AG04450 (cell line): ENCODE measurements around the gene VTCN1. TPM values are rescaled to one million over a fixed set of nuclear protein-coding genes. Genes with fewer than 3 reads are reported as not detected.

Source experiments
- CTCF ChIA-PET: fragments of 300-600, 350-600 bp; formaldehyde crosslinking; extraction: SDS; loops from one replicate; lab custom pipeline; 2022; ENCODE audit warnings: antibody characterized with exemption, inconsistent platforms; lab: Charles Lee
- POLR2A ChIA-PET: fragments of 350-600 bp; formaldehyde crosslinking; extraction: SDS; loops from one replicate; lab custom pipeline; 2021; ENCODE audit warnings: antibody characterized with exemption, inconsistent platforms; lab: Yijun Ruan, JAX
- DNase-seq: peaks from one replicate; pipeline ENCODE4 v3.0.0-alpha.2; 2011; ENCODE audit warnings: low read depth, low spot score
- H3K27ac ChIP-seq: one replicate; pipeline ENCODE4 v1.5.1; 2012; ENCODE audit warnings: low read depth, low read length, control low read depth
- H3K27me3 ChIP-seq: one replicate; pipeline ENCODE4 v1.6.0; 2012; ENCODE audit warnings: low read length; ENCODE audit not compliant: control insufficient read depth, insufficient read depth
- H3K4me3 ChIP-seq: 2 replicates; pipeline ENCODE4 v1.5.1; 2011; ENCODE audit warnings: mild to moderate bottlenecking, low read depth, low read length, control low read depth
- H3K9me3 ChIP-seq: 2 replicates; pipeline ENCODE4 v1.5.1; 2012; ENCODE audit warnings: low read length; ENCODE audit not compliant: control insufficient read depth, insufficient read depth
- polyA plus RNA-seq: library from polyadenylated mRNA; depleted of rRNA; stranded (reverse); fragments of >200 nt; gene quantifications from 2 replicates; pipeline ENCODE4 v1.2.3, GENCODE V29; 2011
- TF ChIP-seq, protein P1 (sequence below): IDR thresholded peaks from 2 replicates; pipeline ENCODE4 v1.5.1; 2011; ENCODE audit warnings: low read depth, low read length, control low read depth, inconsistent platforms

VTCN1 gene
- polyA plus RNA-seq, 1 experiment = not detected

DNA sequence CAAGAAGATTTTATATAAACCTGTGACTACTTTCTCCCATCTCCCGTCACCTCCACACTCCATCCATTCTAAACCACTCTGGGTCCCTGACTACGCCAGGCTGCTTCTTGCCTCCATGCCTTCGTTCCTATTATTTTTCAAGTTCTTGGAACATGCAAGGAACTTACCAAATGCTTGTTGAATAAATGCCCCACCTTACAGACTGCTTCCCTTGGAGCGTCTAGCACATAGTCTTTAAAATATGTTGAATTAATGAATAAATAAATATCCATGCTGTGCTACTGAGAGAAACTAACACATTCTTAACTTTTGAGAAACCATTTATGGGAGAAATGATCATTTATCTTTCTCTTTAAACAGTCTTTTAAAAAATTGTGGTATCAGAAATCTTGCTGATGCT lies 27.6 kb downstream of the VTCN1 start:
- H3K4me3 ChIP-seq = no peak overlapping the region
- ChIA-PET POLR2A (no interaction called here), CTCF (no interaction called here)
- no peak overlapping the region for H3K27ac ChIP-seq
- H3K9me3 ChIP-seq = no peaks in the 10 kb centered on the region
- TF ChIP-seq, protein P1, sequence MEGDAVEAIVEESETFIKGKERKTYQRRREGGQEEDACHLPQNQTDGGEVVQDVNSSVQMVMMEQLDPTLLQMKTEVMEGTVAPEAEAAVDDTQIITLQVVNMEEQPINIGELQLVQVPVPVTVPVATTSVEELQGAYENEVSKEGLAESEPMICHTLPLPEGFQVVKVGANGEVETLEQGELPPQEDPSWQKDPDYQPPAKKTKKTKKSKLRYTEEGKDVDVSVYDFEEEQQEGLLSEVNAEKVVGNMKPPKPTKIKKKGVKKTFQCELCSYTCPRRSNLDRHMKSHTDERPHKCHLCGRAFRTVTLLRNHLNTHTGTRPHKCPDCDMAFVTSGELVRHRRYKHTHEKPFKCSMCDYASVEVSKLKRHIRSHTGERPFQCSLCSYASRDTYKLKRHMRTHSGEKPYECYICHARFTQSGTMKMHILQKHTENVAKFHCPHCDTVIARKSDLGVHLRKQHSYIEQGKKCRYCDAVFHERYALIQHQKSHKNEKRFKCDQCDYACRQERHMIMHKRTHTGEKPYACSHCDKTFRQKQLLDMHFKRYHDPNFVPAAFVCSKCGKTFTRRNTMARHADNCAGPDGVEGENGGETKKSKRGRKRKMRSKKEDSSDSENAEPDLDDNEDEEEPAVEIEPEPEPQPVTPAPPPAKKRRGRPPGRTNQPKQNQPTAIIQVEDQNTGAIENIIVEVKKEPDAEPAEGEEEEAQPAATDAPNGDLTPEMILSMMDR = no peak
- DNase-seq = no peak
- H3K27me3 ChIP-seq = no peaks in the 10 kb centered on the region

DNA sequence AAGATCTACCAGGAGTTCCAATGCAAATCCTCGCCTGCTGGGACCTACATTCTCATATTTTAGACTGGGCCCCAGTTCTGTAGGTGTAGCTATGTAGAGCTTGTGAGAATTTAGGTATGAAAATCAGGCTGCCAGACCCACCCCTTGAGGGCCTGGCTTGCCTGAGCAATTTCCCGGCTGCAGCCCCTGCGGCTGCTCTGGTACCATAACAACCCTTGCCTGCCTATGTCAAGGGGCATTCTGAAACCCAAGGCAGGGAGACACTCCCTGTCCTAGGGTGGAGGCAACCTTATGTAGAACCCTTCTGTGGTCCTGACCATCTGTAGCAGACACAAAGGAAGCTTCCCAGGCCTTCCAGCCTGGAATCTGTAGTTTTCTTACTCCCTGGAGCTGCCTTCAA lies 28.4 kb downstream of the VTCN1 start:
- H3K4me3 ChIP-seq = no peak overlapping the region
- H3K27me3 ChIP-seq = no peaks in the 10 kb centered on the region
- no peak overlapping the region for H3K27ac ChIP-seq
- POLR2A ChIA-PET = interaction anchor here (1.1 kb wide), 1 partner anchor 40 kb away, joined by 3 read pairs; no protein-coding TSS in a partner anchor
- TF ChIP-seq, protein P1 = no peak
- no peak for DNase-seq
- CTCF ChIA-PET = interaction anchor here (1.5 kb wide), 1 partner anchor 54 kb away, joined by 6 read pairs; no protein-coding TSS in a partner anchor
- H3K9me3 ChIP-seq = no peaks in the 10 kb centered on the region

DNA sequence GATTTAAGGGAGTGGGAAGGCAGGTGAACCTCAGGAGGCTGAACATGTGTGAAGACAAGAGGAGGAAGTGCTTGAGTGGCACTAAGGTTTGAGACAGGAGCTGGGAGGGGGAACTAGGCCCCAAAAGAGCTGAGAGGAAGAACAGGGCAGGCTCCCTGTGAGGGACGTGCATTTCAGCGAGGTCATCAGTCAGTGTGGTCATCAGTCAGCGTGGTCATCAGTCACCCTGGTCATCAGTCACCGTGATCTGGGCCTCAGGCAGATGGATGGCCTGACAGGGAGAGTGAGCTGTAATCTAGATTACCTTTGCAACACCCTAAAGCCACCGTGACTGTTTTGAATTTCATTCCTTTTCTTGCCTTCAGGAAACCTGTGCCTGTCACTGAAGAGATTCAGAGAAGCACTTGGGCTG lies 29.1 kb downstream of the VTCN1 start:
- ChIA-PET CTCF (interaction anchor here (1.5 kb wide), 1 partner anchor 53 kb away, joined by 6 read pairs; no protein-coding TSS in a partner anchor), POLR2A (interaction anchor here (1.1 kb wide), 1 partner anchor 39 kb away, joined by 3 read pairs; no protein-coding TSS in a partner anchor)
- TF ChIP-seq, protein P1 = no peak
- Histone ChIP-seq H3K4me3 (no peak overlapping the region), H3K27ac (no peak overlapping the region), H3K9me3 (no peaks in the 10 kb centered on the region), H3K27me3 (no peaks in the 10 kb centered on the region)
- DNase-seq = no peak

DNA sequence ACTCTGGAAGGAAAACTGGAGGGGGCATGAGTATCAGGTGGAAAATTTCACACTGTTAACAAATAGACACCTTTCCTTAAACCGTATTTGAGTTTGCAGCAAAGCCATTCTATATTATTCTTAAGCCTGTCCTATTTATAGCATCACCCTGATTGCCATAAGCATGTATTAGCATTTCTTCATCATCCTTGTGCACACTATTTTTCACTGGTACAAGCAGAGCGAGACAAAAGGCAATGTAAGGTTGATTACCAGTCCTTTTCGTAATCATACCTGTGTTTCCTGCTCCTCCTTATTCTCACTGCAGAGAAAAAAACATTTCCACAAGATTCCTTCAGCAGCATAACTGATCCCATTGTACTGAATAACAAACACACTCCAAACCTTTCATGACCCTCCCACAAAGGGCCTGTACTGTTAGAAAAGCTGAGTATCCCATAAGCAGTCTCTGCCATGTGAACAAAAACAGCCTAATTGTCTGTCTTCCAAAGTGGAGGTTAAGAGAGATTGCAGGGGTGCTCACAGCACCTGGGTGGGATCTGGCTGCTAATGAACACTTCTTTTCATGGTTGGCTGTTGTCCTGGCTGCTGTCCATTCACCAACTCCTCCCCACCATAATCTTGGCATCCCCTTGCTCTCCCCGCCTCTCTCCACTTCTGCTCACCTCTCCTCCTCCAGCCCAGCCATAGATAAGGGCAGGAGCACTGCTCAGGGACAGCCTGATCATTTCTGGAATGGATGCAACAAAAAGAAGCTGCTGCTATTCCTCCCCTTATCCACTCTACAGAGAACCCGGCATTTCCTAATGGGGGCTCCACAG lies 30.4 kb downstream of the VTCN1 start:
- TF ChIP-seq, protein P1 = no peak
- POLR2A ChIA-PET = no interaction called here
- Histone ChIP-seq H3K9me3 (no peaks in the 10 kb centered on the region), H3K4me3 (no peak overlapping the region), H3K27me3 (no peaks in the 10 kb centered on the region), H3K27ac (no peak overlapping the region)
- CTCF ChIA-PET = interaction anchor here (0.9 to 1.8 kb wide), 3 partner anchors 52 to 58 kb away, joined by 3 to 5 read pairs (median 3); no protein-coding TSS in a partner anchor
- DNase-seq = no peak

DNA sequence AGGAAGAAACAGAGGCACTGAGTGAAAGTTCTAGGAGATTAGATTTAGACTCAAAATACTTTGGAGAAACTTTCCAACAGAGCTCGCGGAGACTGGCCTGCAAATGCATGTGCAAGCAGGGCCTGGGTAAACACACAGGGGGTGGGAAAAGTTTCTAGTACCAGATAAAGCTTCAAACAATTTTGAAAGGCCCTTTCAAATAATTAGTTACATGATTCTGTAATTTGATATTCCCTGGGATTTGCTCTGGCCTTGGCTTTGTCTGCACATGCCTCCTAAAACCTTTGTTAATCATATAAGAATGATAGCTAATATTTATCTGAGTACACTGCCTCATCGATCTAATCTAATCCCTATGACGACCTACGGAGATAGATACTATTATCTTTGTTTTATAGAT lies 31.3 kb downstream of the VTCN1 start:
- POLR2A ChIA-PET = no interaction called here
- no peak for DNase-seq
- Histone ChIP-seq H3K4me3 (no peak overlapping the region), H3K9me3 (no peaks in the 10 kb centered on the region), H3K27ac (no peak overlapping the region), H3K27me3 (no peaks in the 10 kb centered on the region)
- CTCF ChIA-PET = interaction anchor here (0.6 to 1.8 kb wide), 3 partner anchors 51 to 125 kb away, joined by 3 to 5 read pairs (median 3); no protein-coding TSS in a partner anchor
- TF ChIP-seq, protein P1 = no peak
